H1 (cell line): Measurements from ENCODE around the gene FLCN. TPM values are rescaled to one million over a fixed set of nuclear protein-coding genes. Genes with fewer than 3 reads are reported as not detected.

Experiments used
- BACH1 ChIP-seq: IDR thresholded peaks from 2 replicates; pipeline ENCODE4 v1.6.1; 2012; ENCODE audit warnings: low read length, improper control_type of control experiment
- BCL11A ChIP-seq, 2 experiments: IDR thresholded peaks; one replicate each; pipeline ENCODE4 v1.6.1; 2011; ENCODE audit warnings: low read depth in 2 of 2, low read length in 2 of 2, mild to moderate bottlenecking in 2 of 2
- BRCA1 ChIP-seq: IDR thresholded peaks from 2 replicates; pipeline ENCODE4 v1.6.1; 2012; ENCODE audit warnings: low read depth, low read length, improper control_type of control experiment
- CBX8 ChIP-seq: fragments of 300-800, 300-1000 bp; sonication (generic); IDR thresholded peaks from 2 replicates; pipeline ENCODE4 v1.7.1; 2016; ENCODE audit warnings: low read depth, low read length, borderline replicate concordance
- CREB1 ChIP-seq: IDR thresholded peaks from 2 replicates; pipeline ENCODE4 v1.6.1; 2012; ENCODE audit warnings: inconsistent platforms
- EGR1 ChIP-seq: IDR thresholded peaks from 2 replicates; pipeline ENCODE4 v1.6.1; 2011; ENCODE audit warnings: low read depth, low read length, borderline replicate concordance
- FOSL1 ChIP-seq: IDR thresholded peaks from 2 replicates; pipeline ENCODE4 v1.6.1; 2011; ENCODE audit warnings: mild to moderate bottlenecking, low read depth, low read length, moderate library complexity; ENCODE audit not compliant: insufficient read depth
- GTF2F1 ChIP-seq: IDR thresholded peaks from 2 replicates; pipeline ENCODE4 v1.6.1; 2012; ENCODE audit warnings: low read depth, low read length, improper control_type of control experiment, borderline replicate concordance
- JUN ChIP-seq: IDR thresholded peaks from 2 replicates; pipeline ENCODE4 v1.6.1; 2011; ENCODE audit warnings: low read depth, mild to moderate bottlenecking, improper control_type of control experiment, low read length
- NANOG ChIP-seq: IDR thresholded peaks from 2 replicates; pipeline ENCODE4 v1.6.1; 2011; ENCODE audit warnings: low read length, low read depth, mild to moderate bottlenecking, inconsistent platforms; ENCODE audit not compliant: insufficient read depth, poor library complexity, severe bottlenecking
- NRF1 ChIP-seq: IDR thresholded peaks from 2 replicates; pipeline ENCODE4 v1.6.1; 2011; ENCODE audit warnings: mild to moderate bottlenecking, low read depth, low read length, improper control_type of control experiment
- PHF8 ChIP-seq: fragments of 200-600 bp; sonication (generic); conservative IDR thresholded peaks from 2 replicates; pipeline ENCODE4 v1.7.1; 2012; ENCODE audit warnings: low read depth, mild to moderate bottlenecking, inconsistent platforms, low read length, moderate library complexity
- RFX5 ChIP-seq: IDR thresholded peaks from 2 replicates; pipeline ENCODE4 v1.6.1; 2011; ENCODE audit warnings: low read depth, low read length, improper control_type of control experiment, borderline replicate concordance
- SP4 ChIP-seq: IDR thresholded peaks from 2 replicates; pipeline ENCODE4 v1.6.1; 2012; ENCODE audit warnings: low read length, inconsistent platforms
- SRF ChIP-seq: IDR thresholded peaks from 2 replicates; pipeline ENCODE4 v1.6.1; 2011; ENCODE audit warnings: mild to moderate bottlenecking, low read depth, low read length, moderate library complexity
- USF2 ChIP-seq: IDR thresholded peaks from 2 replicates; pipeline ENCODE4 v1.6.1; 2011; ENCODE audit warnings: low read length, improper control_type of control experiment
- polyA plus RNA-seq, 7 experiments: library from polyadenylated mRNA; depleted of rRNA in 3 of 7; stranded (reverse) in 5 of 7; unstranded in 2 of 7; fragments of >200 nt in 5 of 7; fragments of 200-250 nt in 2 of 7; gene quantifications; 1 replicate in 5 of 7; 2 replicates in 1 of 7; 4 replicates in 1 of 7; pipeline versions ENCODE4 v1.2.1 to v1.2.3, GENCODE V29; 2011 to 2013; ENCODE audit warnings: missing spikeins in 2 of 7, mixed read lengths in 2 of 7
- total RNA-seq: library from RNA; stranded (reverse); fragmentation: NEBNext Ultra II Directional; extraction: Animal tissue kit (Norgen Biotek cat#: 25700); gene quantifications from 2 replicates; pipeline ENCODE4 v1.2.1, GENCODE V29; 2021

The FLCN gene
- total and polyA plus RNA-seq, 2 of the 8 experiments (the other 6 are each of a cell fraction or from before 2014, with no cell fraction given): 15.6 to 34.6 TPM

- TF ChIP-seq USF2 (no peak), EGR1 (peak; percentile 99), BCL11A (IDR thresholded peaks at IDR 0.05; ENCODE audit: low read depth in 2 of 2, low read length in 2 of 2) (no peak), SP4 (no peak), FOSL1 (peak; percentile 90), CBX8 (no peak), PHF8 (no peak), GTF2F1 (no peak), CREB1 (no peak), SRF (no peak), JUN (no peak), NANOG (no peak), NRF1 (no peak), RFX5 (no peak), BACH1 (no peak), BRCA1 (no peak)
- TF ChIP-seq, all 59 proteins: peak for 4
Observed at GRCh38 chr17:17206124-17206912, 30.6 kb downstream of the FLCN start, which contains the start of gene PLD6 (continued).
